Suprapubic skin (tissue), 4 donors: Measurements from ENCODE around the gene HMGN1. TPM values are rescaled to one million over a fixed set of nuclear protein-coding genes. Genes with fewer than 3 reads are reported as not detected.

Experiments
- DNase-seq, 2 donors: peaks; one replicate each; pipeline ENCODE4 v3.0.0-alpha.2; 2019; ENCODE audit warnings: low spot score in 2 of 2
- H3K27ac ChIP-seq: fragments of 200-600 bp; sonication (generic); one replicate; pipeline ENCODE4 v1.5.1; 2019
- H3K27me3 ChIP-seq: fragments of 200-600 bp; sonication (generic); one replicate; pipeline ENCODE4 v1.5.1; 2019
- H3K36me3 ChIP-seq: fragments of 200-600 bp; sonication (generic); one replicate; pipeline ENCODE4 v1.5.1; 2019
- H3K4me1 ChIP-seq: fragments of 200-600 bp; sonication (generic); one replicate; pipeline ENCODE4 v1.5.1; 2019
- H3K4me3 ChIP-seq: fragments of 200-600 bp; sonication (generic); one replicate; pipeline ENCODE4 v1.5.1; 2019; ENCODE audit warnings: mild to moderate bottlenecking
- H3K9me3 ChIP-seq: fragments of 200-600 bp; sonication (generic); one replicate; pipeline ENCODE4 v1.5.1; 2019
- CTCF ChIP-seq, 2 donors: fragments of 200-600 bp in 1 of 2; fragments of 450-650 bp in 1 of 2; sonication (generic) in 1 of 2; IDR thresholded peaks; one replicate each; pipeline ENCODE4 v1.5.1; 2016 to 2019; ENCODE audit warnings: antibody characterized with exemption in 2 of 2, mild to moderate bottlenecking in 1 of 2, moderate library complexity in 1 of 2
- EP300 ChIP-seq: sonication (generic); formaldehyde crosslinking; IDR thresholded peaks from one replicate; pipeline ENCODE4 v1.6.1; 2017; ENCODE audit warnings: antibody characterized with exemption
- POLR2A ChIP-seq, 2 donors: fragments of 450-650 bp; IDR thresholded peaks; one replicate each; pipeline ENCODE4 v1.6.1; 2017; ENCODE audit warnings: antibody characterized with exemption in 2 of 2, mild to moderate bottlenecking in 2 of 2, moderate library complexity in 2 of 2
- POLR2AphosphoS5 ChIP-seq, 3 donors: sonication (generic); formaldehyde crosslinking; IDR thresholded peaks; one replicate each; pipeline ENCODE4 v1.6.1; 2017; ENCODE audit warnings: antibody characterized with exemption in 3 of 3
- whole genome bisulfite sequencing: methylation state at CpG from one replicate; pipeline ENCODE4 v1.1.5; 2018; 5-methylcytosine and 5-hydroxymethylcytosine counted together
- total RNA-seq, 4 donors: library from RNA; depleted of rRNA; stranded (reverse); fragments of >200 nt; gene quantifications; one replicate each; pipeline ENCODE4 v1.1.0, GENCODE V29; 2016

The HMGN1 gene
- total RNA-seq, 4 donors from 2014 or later, result 63.1 to 130 (median 101) TPM

DNA sequence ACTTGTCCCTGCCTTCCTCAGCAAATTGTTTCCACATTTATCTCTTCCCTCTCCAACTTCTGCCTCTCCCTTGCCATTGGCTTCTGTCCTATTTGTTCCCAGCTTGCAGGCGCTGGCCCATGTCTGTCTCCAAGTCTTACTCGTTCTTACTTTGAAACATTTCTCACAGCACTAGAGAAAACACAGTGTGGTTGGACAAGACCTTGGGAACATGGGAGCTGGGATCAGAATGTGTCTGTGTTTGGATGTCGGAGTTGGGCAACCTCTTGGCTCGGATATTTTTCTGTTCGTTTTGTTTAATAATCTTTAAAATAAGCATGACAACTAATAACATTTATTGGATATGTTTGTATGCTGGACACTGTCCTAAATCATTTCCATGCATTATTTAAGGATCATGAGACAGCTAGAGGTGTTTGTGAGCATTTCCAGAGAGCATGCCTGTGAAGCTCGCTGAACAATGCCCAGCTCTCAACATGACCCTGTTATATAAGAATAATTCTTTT, 29.6 kb downstream of the HMGN1 start:
- Histone ChIP-seq H3K4me1 (peaks cover 22% of the 10 kb centered on the region), H3K9me3 (no peaks in the 10 kb centered on the region), H3K36me3 (no peaks in the 10 kb centered on the region), H3K27me3 (no peaks in the 10 kb centered on the region), H3K27ac (peak overlapping the region; percentile 37), H3K4me3 (no peak overlapping the region)
- no peak for DNase-seq
- TF ChIP-seq CTCF (IDR thresholded peaks at IDR 0.05) (no peak), EP300 (no peak), POLR2A (IDR thresholded peaks at IDR 0.05) (no peak), POLR2AphosphoS5 (IDR thresholded peaks at IDR 0.05) (no peak)
- WGBS, result 50% methylated on average over 6 of the region's 6 CpGs

GRCh38 chr21:39318091-39318959, 30.6 kb downstream of the HMGN1 start:
- peaks cover 22% of the 10 kb centered on the region for H3K4me1 ChIP-seq
- no peak for TF ChIP-seq EP300
- no peak for TF ChIP-seq POLR2AphosphoS5 (IDR thresholded peaks at IDR 0.05)
- TF ChIP-seq CTCF (IDR thresholded peaks at IDR 0.05), result no peak
- no peak for TF ChIP-seq POLR2A (IDR thresholded peaks at IDR 0.05)
- no peak overlapping the region for H3K4me3 ChIP-seq
- H3K27me3 ChIP-seq, result no peaks in the 10 kb centered on the region
- 85% methylated on average over 8 of the region's 8 CpGs for WGBS
- no peaks in the 10 kb centered on the region for H3K36me3 ChIP-seq
- no peak overlapping the region for H3K27ac ChIP-seq
- H3K9me3 ChIP-seq, result no peaks in the 10 kb centered on the region
- DNase-seq, result no peak

DNA sequence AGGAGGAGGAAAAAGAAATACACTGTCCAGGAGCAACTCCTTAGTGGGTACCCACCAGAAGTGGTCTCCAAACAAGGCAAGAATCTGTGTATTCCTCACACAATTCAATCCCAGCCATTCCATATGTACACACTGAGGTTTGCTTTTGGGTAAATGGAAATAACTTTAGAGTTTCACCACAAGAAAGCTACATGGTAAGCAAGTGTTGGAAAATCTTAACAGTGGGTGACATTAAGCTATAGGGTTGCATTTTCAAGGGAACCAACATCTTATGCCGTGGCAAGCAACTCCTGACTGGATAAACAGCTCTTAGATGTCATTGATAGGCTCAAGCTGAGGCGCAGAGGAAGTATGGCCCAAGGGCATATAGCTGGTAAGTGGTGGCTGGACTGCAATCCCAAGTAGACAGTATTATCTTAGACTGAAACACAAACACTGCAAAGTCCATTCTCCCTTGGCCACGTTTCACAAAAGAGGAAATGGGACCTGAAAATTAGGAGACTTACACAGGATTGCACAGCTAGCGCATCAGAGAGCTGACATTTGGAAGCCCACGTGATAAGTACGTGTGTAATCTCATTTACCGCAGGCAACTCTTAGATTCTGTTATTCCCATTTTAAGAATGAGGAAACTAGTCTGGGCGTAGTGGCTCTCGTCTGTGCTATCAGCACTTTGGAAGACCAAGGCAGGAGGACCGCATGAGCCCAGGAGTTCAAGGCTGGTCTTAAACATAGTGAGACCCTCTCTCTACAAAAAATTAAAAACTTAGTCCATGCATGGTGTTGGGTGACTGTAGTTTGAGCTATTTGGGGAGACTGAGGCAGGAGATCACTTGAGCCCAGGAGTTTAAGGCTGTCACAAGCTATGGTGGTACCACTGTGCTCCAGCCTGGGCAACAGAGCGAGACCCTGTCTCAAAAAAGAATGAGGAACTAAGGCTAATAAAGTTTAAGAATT, 31.5 kb downstream of the HMGN1 start:
- Histone ChIP-seq H3K27me3 (no peaks in the 10 kb centered on the region), H3K9me3 (no peaks in the 10 kb centered on the region), H3K4me1 (peaks cover 22% of the 10 kb centered on the region), H3K4me3 (no peak overlapping the region), H3K36me3 (no peaks in the 10 kb centered on the region), H3K27ac (no peak overlapping the region)
- TF ChIP-seq POLR2AphosphoS5 (IDR thresholded peaks at IDR 0.05) (no peak), POLR2A (IDR thresholded peaks at IDR 0.05) (no peak), EP300 (no peak), CTCF (IDR thresholded peaks at IDR 0.05) (no peak)
- no peak for DNase-seq
- 65% methylated on average over 11 of the region's 11 CpGs for WGBS

DNA sequence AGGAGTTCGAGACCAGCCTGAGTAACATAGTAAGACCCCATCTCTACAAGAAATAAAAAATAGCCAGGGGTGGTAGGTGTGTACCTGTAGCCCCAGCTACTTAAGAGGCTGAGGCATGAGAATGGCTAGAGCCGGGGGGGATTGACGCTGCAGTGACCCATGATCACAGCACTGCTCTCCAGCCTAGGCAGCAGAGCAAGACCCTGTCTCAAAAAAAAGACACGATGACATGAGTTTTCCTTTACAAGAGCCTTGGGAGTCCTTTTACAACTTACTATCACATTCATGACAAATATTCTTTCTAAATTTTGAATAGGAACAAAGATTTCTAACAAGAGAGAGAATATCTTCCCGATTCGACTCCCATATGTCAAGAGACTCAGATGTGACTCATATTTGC, 32.2 kb downstream of the HMGN1 start:
- Histone ChIP-seq H3K4me1 (peaks cover 27% of the 10 kb centered on the region), H3K9me3 (no peaks in the 10 kb centered on the region), H3K27ac (no peak overlapping the region), H3K27me3 (no peaks in the 10 kb centered on the region), H3K36me3 (no peaks in the 10 kb centered on the region), H3K4me3 (no peak overlapping the region)
- DNase-seq, result no peak
- no peak for TF ChIP-seq POLR2A (IDR thresholded peaks at IDR 0.05)
- no peak for TF ChIP-seq EP300
- TF ChIP-seq CTCF (IDR thresholded peaks at IDR 0.05), result no peak
- no peak for TF ChIP-seq POLR2AphosphoS5 (IDR thresholded peaks at IDR 0.05)
- WGBS, result 88% methylated on average over 6 of the region's 6 CpGs
